ENCODE data around the gene GLOD5.

DNA sequence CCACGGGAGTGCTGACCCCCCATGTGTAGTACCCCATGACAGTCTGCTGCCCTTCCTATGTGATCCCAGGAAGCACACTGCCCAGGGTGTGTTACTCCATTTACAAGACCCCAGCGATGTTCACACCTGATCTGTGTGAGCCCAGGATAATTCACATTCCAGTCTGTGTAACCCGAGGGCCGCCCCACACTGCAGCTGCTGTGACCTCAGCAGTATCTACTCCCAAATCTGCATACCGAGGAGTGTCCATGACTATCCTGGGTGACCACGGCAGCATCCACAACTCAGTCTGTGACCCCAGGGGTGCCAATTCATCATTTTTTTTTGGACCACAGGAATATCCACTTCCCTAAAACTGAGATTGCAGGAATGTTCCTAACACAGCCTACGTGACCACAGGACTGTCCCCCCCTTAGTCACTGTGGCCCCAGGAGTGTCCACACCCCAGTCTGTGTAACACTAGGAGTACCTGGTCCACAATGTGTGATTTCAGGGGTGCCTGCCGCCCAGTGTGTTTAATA lies 7.8 kb upstream of the GLOD5 start:
- TF ChIP-seq CTCF (IDR thresholded peaks at IDR 0.05 in 4 of 5, conservative IDR thresholded peaks at IDR 0.05 in 1 of 5) (no peak), POLR2A (IDR thresholded peaks at IDR 0.05) (no peak)
